Midbrain (tissue), 1 donor: ENCODE measurements around the gene BTNL9.
"Not testable (repeated sequence)": the region's sequence is repeated elsewhere in the genome, so short reads cannot be mapped to it uniquely, and the experiment has no call there.

Experiments used
- DNase-seq: peaks from one replicate; lab custom pipeline; 2025; lab: John Stamatoyannopoulos, UW

The BTNL9 gene

DNA sequence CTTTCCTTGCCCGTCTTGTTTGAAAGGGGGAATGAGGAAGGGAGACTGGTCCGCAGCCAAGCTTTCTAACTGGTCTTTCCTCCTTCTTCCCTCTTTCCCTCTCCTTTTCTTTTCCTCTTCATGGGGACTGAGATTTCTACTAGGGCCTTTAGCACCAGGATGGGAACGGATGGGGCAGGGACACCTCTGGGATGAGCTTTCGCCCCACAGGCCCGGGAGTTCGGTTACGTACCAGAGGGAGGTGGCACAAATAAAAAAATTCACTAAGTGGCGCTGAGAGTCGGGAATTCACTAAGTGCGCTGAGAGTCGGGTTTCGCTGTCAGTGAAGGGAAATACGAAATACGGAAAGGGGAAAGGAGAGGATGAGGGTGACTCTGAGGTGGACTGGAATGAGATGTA is 21.6 kb downstream of the BTNL9 start:
- no peak for DNase-seq

DNA sequence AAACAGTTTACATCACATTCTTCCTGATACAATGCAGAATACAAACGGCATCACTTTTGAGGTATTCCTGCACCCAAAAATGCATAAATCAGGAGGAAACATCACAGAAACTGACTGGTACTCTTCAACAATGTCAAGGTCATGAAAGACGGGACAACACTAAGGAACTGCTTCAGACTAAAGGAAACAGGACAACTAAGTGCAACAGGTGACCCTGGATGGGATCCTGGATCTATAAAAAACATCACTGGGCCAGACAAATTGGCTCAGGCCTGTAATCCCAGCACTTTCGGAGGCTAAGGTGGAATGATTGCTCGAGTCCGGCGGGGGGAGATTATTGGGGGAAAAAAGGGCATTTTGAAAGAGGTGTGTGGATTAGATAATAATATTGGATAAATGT is 22.6 kb downstream of the BTNL9 start:
- no peak for DNase-seq

DNA sequence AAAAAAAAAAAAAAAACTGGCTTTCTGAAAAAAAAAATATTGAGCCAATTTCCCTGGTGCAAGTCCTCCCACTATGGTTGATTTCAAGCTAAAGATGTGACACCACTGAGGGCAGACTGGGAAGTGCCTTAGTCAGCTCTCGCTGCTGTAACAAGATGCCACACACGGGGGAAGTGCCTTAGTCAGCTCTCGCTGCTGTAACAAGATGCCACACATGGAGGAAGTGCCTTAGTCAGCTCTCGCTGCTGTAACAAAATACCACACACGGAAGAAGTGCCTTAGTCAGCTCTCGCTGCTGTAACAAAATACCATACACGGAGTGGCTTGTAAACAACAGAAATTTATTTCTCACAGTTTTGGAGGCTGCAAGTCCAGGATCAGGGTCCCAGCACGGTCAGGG is 23.4 kb downstream of the BTNL9 start:
- DNase-seq, result no peak

DNA sequence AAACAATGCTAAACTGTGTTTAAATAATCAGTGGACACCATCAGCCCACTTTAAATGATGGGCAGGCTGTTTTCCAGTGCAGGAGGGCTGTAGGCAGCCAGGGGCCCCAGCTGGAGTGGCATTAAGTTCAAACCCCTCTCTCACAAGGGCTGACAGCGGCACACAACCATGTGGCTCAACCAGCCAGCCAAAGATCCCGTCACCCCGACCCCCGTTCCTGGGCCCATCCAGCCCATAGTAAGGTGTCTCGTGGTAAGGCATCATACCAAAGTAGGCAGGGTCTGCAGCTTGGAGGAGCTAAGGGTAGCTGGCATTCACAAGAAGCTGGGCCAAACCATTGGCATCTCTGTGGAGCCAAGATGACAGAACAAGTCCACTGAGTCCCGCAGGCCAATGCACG is 24.9 kb downstream of the BTNL9 start:
- no peak for DNase-seq

DNA sequence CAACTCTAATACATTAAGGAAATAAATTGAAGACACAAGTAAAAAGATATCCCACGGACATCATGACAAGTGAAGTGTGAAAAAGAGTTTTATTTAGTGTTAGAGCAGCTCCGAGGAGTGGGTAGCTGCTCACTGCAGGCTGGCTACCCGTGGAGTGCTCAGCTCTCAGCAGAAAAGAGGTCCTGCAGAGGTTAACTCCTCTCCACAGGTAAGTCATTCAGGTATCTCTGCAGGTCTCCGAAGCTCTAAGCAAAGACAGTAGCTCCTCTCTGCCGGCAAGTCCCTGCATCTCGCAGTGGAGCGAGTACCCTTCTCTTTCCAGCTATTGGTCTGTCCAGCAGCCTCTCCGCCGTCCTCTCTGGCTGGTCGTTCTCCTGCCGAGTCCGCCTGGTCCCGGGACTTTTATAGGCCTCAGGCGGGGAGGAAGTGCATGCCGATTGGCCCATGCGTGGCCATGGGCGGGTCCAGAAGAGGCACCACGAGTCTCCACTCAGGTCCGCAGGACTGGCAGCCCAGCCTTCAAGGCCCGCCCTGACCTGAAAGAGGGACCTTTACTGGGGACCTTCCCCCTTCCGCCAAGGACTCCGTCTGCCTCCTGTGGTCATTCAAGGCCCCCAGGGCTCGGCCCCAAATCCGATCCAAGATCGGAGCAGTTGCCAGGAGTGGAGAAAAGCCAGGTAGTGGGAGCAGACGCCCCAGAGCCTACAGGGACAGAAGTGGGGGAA is 29.9 kb downstream of the BTNL9 start:
- DNase-seq, result no peak

DNA sequence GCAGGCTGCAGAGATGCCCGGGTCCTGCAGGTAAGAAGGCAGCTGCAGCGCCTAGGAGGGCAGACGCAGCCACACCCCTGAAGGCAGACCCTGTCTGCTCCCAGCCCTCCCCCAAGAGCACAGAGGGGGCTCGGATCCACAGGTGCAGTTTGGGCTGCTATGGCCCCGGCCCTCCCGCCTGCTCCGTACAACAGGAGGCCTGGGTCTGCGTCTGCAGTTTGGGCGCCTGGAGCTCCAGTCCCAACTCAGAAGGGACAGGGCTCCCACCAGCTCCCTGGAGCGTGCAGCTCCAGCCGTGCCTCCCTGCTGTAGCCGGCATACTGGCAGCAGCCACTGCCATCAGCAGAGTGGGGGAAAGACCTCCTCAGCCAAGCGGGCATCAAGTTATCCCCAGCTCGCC is 30.5 kb downstream of the BTNL9 start:
- DNase-seq, result no peak

DNA sequence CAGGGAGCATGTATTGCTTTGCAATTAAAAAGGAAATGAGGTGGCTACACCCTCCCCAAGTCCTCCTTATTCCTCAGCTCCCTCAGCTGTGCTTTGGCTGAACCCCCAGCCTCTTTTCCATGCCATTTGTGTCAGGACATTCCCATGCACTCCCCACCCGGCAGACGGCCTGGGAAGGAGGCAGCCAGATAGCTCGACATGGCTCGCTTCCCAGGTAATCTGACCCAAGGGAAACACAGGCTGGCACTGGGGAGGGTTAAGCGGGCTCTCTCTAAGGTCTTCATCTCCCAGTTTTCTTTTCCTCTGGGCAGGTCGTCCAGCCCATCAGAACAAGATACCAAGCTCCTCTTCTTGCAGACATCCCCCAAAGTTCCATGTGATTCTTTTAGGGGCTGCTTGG is 31.2 kb downstream of the BTNL9 start:
- no peak for DNase-seq

DNA sequence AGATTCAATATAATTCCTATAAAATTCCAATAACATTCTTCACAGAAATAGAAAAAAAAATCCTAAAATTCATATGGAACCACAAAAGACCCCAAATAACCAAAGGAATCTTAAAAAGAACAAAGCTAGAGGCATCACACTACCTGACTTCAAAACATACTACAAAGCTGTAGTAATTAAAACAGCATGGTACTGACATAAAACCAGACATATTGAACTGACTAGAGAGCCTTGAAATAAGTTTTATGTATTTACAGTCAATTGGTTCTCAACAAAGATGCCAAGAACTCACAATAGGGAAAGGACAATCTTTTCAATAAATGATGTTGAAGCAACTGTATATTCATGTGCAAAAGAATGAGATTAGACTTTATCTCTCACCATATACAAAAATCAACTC is 36.9 kb downstream of the BTNL9 start:
- DNase-seq, result no peak

DNA sequence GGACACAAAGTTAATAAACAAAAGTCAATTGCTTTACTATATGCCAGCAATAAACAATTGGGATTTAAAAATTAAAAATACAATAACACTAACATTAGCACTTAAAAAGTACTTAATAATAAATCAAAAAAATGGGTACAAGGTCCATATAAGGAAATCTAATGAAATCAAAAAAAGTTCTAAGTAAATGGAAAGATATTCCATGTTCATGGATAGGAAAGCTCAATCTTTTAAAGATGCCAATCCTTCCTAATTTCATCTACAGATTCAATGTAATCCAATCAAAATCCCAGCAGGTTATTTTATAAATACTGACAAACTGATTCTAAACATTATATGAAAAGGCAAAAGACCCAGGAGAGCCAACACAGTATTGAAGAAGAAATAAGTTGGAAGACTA is 41.9 kb downstream of the BTNL9 start:
- no peak for DNase-seq

DNA sequence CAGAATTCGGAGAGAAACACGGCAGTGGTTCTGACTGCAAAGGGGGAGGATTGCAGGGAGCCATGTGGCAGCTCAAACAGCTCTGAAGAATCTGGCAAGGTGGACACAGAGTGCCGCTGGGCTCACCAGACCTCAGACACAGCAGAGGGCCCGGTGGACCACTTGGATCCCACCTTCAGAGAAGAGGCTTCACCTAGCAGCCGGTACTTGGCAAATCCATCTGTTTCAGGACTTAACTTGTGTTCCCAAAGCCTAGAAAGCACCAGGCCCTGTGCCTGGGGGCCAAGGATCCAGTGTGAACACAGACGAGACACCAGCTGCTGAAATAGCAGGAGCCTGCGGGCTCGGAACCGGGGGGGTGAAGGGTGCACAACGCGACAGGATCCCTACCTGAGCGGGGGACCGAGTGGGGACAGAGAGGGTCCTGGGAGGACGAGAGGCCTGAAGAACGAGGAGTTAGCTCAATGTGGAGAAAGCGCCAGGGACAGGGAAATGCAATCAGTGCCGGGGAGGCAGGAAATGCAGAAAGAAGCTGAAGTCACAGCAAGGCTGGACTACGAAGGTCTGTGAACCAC is 44.6 kb downstream of the BTNL9 start:
- DNase-seq, result no peak

DNA sequence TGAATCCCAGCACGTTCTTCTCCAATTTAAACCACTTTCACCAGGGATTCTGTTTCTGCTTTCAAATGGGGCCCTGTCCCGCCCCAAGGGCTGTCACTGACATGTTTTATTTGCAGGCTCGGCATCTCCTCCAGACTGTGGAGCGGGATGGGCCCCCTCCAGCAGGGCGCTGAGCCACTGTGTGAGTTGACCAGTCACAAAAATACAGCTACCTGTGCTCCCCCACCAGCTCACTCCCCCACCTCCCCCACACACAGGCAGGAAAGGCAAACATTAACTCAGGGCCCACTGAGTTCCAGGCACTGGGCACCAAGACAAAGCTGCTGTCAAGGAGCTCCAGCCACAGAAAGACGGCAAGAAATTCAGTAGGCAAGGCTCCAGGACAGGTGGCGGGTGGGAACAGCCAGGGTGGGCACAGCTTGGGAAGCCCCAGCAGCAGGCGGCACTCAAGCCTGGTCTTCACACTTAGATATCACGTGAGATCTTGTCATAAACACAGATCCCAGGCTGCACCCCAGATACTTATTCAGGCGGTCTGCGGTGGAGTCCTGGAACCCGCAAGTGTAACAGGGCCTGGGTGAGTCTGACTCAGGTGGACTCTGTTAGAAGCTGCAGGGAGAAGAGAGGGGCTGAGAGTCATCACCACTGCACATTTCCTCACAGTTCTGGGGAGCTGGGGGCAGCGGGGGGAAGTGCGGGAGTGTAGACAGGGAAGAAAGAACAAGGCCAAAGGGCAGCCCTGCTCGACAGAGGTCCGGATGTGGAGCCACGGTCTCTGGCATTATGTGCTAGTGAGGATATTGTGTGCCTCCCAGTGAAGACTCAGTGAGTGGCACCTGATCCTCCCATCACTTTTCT is 46.2 kb downstream of the BTNL9 start:
- DNase-seq, result no peak

DNA sequence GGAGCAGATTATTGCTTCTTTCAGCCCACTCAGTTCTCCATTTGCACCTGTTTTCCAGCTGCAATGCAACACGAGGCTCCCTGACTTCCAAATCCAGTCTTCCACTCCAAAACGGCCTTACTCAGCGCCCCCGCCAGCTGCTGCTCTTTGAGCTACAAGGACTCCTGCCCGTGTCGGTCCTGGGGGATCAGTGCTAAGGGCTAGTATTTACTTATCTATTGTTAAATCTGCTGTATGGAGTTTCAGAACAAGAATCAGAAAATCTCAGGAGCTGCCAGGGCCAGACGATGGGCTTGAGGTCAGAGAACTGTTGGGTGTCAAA is 46.8 kb downstream of the BTNL9 start:
- no peak for DNase-seq

DNA sequence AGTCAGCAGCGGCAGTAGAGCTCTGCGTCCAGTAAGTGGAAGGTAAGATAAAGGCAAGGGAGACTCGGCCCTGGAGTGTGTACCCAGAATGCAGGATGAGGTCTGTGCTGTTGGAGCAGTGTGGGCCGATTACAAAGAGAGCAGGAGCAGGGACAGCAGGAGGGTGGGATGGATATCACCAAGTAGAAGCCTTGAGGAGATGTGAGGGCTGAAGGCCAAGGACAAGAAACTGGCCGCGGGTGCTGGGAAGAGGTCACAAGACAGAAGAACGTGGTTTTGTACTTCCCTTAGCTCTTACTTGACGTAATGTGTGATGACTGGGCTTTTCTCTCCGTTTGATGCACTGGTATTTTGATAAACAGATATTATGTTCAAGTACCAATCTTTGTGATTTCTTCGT is 47.2 kb downstream of the BTNL9 start:
- no peak for DNase-seq

DNA sequence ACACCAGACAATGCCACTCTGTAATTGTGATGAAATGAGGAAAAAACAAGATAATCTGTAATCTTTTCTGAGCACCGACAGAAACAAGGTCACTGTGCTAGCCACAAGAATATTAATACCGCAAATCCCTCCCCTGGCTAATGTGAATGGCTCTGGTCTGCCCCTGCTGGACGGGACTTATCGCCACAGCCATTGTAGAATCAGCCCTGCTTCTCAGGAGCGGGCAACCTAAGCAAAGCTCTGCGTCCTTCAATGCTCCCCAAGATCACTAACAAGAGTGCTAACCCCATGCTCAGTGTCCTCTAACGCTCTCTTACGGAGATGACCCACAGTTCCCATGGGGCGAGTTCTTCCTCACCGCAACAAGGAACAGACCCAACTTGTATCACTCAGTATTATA is 48.2 kb downstream of the BTNL9 start:
- no peak for DNase-seq

DNA sequence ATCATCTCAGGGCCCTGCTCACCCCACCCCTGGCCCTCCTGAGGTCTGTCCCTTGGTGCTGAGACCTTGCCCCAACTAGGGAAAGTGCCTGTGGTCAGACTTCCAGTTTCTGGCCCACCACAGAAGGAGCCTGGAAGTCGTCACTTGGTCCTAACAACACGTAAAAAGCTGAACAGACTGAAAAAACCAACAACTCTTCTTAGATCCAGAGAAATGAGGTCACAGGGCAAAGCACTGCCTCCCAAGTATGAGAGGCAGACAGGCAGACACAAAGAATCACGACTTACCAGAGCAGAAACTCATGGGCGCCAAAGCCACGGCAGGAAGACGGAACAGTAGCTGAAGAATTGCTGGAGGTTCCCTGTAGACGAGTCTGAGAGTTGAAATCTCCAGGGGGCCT is 52.4 kb downstream of the BTNL9 start:
- no peak for DNase-seq

DNA sequence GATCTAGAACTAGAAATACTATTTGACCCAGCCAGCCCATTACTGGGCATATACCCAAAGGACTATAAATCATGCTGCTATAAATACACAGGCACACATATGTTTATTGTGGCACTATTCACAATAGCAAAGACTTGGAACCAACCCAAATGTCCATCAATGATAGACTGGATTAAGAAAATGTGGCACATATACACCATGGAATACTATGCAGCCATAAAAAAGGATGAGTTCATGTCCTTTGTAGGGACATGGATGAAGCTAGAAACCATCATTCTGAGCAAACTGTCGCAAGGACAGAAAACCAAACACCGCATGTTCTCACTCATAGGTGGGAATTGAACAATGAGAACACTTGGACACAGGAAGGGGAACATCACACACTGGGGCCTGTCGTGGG is 55.1 kb downstream of the BTNL9 start:
- not testable (repeated sequence) for DNase-seq

DNA sequence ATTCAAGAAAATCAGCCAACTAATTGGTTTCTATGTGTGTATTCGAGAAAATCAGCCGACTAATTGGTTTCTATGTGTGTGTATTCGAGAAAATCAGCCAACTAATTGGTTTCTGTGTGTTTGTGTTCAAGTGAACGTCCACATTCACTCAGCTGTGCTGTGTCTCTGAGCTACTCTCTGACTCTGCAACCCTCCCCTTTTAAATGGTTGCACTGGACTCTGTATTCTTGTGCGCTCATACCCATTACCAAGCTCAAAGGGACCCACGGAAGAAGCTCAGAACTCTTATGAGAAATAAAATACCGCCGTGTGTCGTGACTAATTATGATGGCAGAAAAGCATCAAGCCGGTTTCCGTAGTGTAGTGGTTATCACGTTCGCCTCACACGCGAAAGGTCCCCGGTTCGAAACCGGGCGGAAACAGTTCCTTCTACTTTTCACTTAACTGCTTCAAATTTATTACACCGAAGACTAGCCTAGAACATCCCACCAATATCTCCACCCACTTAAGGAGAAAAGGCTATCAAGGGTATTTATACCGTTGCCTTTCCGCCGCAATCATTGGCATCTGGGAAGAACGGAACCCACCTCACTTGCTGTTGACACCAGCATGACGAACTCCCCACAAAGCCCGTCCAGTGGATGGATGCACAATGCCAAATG is 56.8 kb downstream of the BTNL9 start:
- DNase-seq, result not testable (repeated sequence)

DNA sequence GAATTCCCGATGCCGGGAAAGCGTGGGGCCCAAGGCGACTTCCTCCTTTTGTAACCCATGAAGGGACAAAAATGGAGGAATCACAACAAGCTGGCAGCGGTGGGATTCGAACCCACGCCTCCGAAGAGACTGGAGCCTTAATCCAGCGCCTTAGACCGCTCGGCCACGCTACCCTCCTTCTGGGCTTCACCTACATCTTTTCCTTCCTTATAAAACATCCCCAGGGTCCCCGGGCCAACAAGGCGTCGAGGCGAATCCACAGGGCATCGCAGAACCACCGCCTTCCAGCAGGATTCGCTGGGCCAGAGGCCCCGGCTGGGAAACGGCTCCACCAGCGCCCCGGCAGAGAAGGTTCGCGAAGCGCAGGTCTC is 57.3 kb downstream of the BTNL9 start:
- not testable (repeated sequence) for DNase-seq

DNA sequence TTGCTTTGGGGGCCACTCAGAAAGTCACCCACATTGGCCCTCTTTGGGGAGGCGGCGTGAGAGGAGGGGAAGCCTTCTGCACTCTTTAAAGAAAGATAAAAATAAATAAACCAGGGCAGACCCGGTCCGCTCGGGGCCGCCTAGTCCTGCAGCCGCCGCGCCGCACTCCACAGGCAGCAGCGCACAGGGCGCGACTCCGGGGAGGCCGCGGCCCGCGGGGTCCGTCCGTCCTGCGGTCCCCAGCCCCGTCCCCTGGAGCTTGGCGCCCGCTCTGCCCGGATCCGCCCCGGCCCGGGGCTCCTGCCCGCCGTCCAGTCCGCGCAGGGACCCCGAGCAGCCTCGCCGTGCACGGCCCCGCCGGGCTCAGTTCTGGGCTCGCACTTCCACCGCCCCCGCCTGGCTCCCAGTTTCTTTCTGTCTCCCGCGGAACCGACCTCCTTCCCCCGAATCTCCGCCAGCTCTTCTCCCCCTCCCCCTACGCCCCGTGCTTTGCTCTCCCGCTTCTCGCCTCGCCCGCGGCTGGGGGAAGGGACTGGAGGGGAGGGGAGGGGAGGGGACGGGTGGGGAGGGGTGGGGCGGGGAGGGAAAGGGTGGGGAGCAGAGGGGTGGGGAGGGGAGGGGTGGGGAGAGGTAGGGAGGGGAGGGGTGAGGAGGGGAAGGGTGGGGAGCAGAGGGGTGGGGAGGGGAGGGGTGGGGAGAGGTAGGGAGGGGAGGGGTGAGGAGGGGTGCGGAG is 57.9 kb downstream of the BTNL9 start:
- not testable (repeated sequence) for DNase-seq

DNA sequence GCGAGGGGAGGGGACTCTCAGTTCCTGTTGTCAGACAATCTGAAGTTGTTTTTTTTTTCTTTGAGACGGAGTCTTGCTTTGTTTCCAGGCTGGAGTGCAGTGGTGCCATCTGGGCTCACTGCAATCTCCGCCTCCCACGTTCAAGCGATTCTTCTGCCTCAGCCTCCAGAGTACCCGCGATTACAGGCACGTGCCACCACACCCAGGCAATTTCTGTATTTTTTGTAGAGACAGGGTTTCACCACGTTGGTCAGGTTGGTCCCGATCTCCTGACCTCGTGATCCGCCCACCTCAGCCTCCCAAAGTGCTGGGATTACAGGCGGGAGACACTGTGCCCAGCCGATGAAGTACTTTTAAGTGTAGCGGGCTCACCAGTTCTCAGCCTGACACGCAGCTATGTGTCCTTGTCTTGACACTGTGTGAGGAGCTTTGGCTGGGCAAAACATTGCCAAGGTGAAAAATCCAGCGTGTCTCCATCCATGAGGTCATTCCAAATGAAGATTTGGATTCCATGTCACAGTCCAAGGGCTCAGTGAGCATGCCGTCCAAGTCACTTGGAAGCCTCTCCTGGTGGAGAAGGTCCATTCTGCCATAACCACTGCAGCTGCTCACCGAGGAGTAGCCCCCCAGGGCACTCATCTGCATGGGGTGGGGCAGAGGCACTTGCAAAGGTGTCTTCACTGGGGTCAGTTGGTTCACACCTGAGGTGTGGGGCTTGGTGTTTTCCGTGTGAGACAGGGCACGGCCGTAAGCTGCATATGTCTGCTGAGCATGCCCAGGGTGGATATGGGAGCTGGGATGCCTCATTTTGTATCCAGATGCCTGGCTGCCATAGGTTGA is 58.9 kb downstream of the BTNL9 start:
- DNase-seq, result no peak

DNA sequence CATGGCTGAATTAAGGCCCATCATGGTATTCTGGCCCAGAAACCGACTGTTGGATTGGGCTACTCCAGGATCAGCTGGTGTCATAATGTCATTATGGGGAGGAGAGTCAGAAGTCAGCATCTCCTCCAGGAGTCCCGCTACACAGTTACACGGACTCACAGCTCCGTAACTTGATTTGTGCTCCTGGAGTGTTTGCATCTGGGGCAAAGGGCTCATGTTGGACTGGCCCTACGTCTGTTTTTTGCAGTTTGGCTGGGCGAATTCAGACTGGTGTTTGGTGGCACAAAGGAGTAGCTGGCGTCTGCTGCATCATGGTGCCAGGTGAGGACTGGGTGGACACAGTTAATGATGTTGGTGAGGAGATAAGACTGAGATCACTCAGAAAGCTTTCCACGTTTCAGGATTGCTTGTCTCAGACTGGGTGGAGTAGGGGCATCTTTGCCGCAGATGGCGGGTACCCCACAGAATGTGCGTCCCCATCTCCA is 59.6 kb downstream of the BTNL9 start:
- DNase-seq, result no peak
